IPS-20b (cell line): Measurements from ENCODE around the gene PROKR1.
A peak's percentile ranks its signal among the peaks of the same experiment; 100 is the strongest.
"Not testable (repeated sequence)": the region's sequence is repeated elsewhere in the genome, so short reads cannot be mapped to it uniquely, and the experiment has no call there.

ENCODE experiments used
- H3K27ac ChIP-seq: one replicate; pipeline ENCODE4 v1.5.1; 2013; ENCODE audit warnings: low read length
- H3K27me3 ChIP-seq: 2 replicates; pipeline ENCODE4 v1.6.1; 2013; ENCODE audit warnings: mild to moderate bottlenecking, low read length, inconsistent platforms; ENCODE audit not compliant: insufficient read depth
- H3K36me3 ChIP-seq: 2 replicates; pipeline ENCODE4 v1.6.1; 2013; ENCODE audit warnings: low read depth, mild to moderate bottlenecking, inconsistent platforms, low read length, moderate library complexity; ENCODE audit not compliant: insufficient read depth
- H3K4me1 ChIP-seq: 2 replicates; pipeline ENCODE4 v1.6.1; 2013; ENCODE audit warnings: mild to moderate bottlenecking, control low read depth, inconsistent platforms, low read length, moderate library complexity; ENCODE audit not compliant: insufficient read depth
- H3K4me3 ChIP-seq: 2 replicates; pipeline ENCODE4 v1.5.1; 2013; ENCODE audit warnings: mild to moderate bottlenecking, low read length, inconsistent platforms
- H3K9ac ChIP-seq: 2 replicates; pipeline ENCODE4 v1.6.1; 2013; ENCODE audit warnings: low read depth, mild to moderate bottlenecking, inconsistent platforms, low read length, moderate library complexity
- H3K9me3 ChIP-seq: 2 replicates; pipeline ENCODE4 v1.6.1; 2013; ENCODE audit warnings: mild to moderate bottlenecking, low read depth, low read length, inconsistent platforms; ENCODE audit not compliant: insufficient read depth

Gene PROKR1

GRCh38 chr2:68643011-68643873 lies at the start of gene PROKR1:
Gene PROKR1, plus strand, starts transcription at chr2:68643579. Its CDS starts 2,243 bp downstream, at chr2:68645822.
- Histone ChIP-seq H3K9ac (peak within 1 kb of the TSS; percentile 70; the same call in 1 of the 2 replicates), H3K9me3 (no peaks in the 10 kb centered on the region), H3K4me3 (peak within 1 kb of the TSS; percentile 67), H3K27me3 (peaks cover 45% of the 10 kb centered on the region), H3K36me3 (no peaks in the 10 kb centered on the region), H3K4me1 (no peaks in the 10 kb centered on the region; the same call in 1 of the 2 replicates), H3K27ac (no peak within 1 kb of the TSS)

DNA sequence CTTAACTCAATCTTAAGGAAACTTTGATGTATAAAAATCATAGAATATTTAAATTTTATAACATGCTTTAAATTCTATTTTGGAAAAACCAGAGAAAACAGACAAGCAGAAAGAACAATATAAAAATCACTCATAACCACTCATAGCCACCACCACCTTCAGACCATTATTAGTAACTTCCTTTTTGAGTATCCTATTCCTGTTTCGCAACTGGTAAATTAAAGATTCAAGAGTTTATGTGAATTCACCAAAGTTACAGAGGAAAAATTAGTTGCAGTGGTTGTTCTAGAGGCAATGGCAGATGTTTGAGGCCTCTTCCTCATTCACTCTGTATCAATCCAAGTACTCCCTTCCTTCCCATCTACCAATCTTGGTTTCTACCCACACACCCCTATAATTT lies 49.3 kb upstream of the PROKR1 start:
- no peaks in the 10 kb centered on the region for H3K36me3 ChIP-seq
- 0 out of 2 replicates have a peak, but pooled peaks cover 3% of the 10 kb centered on the region for H3K4me1 ChIP-seq
- H3K27ac ChIP-seq: no peak overlapping the region
- no peak overlapping the region for H3K4me3 ChIP-seq
- H3K9ac ChIP-seq: no peak overlapping the region
- no peaks in the 10 kb centered on the region for H3K27me3 ChIP-seq
- H3K9me3 ChIP-seq: no peaks in the 10 kb centered on the region

- no peaks in the 10 kb centered on the region for H3K36me3 ChIP-seq
- H3K9ac ChIP-seq: no peak overlapping the region
- no peak overlapping the region for H3K4me3 ChIP-seq
- H3K9me3 ChIP-seq: no peaks in the 10 kb centered on the region
- H3K4me1 ChIP-seq: 0 out of 2 replicates have a peak, but pooled peaks cover 3% of the 10 kb centered on the region
- no peaks in the 10 kb centered on the region for H3K27me3 ChIP-seq
- no peak overlapping the region for H3K27ac ChIP-seq
Observed at GRCh38 chr2:68594674-68595492, 48.5 kb upstream of the PROKR1 start.

DNA sequence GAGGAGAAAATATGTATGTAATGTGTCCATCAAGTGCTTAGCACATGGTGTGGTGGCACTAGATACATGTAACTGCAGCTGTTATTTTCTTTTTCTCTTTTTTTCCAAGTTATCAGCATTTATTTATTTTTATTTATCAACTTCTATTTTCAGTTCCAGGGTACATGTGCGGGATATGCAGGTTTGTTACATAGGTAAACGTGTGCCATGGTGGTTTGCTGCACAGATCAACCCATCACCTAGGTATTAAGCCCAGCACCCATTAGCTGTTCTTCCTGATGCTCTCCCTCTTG lies 47.9 kb upstream of the PROKR1 start:
- H3K9me3 ChIP-seq, H3K27ac ChIP-seq, H3K27me3 ChIP-seq, H3K36me3 ChIP-seq, H3K4me1 ChIP-seq, H3K4me3 ChIP-seq, H3K9ac ChIP-seq: not testable (repeated sequence)

DNA sequence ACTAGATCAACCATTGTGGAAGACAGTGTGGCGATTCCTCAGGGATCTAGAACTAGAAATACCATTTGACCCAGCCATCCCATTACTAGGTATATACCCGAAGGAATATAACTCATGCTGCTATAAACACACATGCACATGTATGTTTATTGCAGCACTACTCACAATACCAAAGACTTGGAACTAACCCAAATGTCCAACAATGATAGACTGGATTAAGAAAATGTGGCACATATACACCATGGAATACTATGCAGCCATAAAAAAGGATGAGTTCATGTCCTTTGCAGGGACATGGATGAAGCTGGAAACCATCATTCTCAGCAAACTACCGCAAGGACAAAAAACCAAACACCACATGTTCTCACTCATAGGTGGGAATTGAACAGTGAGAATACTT lies 42.9 kb upstream of the PROKR1 start:
- H3K9ac ChIP-seq, H3K27me3 ChIP-seq, H3K27ac ChIP-seq, H3K4me1 ChIP-seq, H3K4me3 ChIP-seq, H3K36me3 ChIP-seq: not testable (repeated sequence)
- H3K9me3 ChIP-seq: peaks cover 16% of the 10 kb centered on the region

DNA sequence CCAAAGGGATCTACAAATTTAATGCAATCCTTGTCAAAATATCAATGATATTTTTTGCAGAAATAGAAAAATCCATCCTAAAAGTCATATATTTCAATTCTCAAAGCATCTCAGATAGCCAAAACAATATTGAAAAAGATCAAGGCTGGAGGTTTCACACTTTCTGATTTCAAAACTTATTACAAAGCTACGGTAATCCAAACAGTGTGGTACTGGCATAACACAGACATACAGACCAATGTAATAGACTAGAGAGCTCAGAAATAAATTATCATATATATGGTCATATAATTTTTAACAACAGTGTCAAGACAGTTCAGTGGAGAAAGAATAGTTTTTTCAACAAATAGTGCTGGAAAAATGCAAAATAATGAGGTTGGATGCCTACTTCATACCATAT lies 40.3 kb upstream of the PROKR1 start:
- Histone ChIP-seq H3K4me3 (no peak overlapping the region), H3K27me3 (no peaks in the 10 kb centered on the region), H3K4me1 (no peaks in the 10 kb centered on the region), H3K9me3 (peaks cover 16% of the 10 kb centered on the region), H3K9ac (no peak overlapping the region), H3K27ac (no peak overlapping the region), H3K36me3 (no peaks in the 10 kb centered on the region)

DNA sequence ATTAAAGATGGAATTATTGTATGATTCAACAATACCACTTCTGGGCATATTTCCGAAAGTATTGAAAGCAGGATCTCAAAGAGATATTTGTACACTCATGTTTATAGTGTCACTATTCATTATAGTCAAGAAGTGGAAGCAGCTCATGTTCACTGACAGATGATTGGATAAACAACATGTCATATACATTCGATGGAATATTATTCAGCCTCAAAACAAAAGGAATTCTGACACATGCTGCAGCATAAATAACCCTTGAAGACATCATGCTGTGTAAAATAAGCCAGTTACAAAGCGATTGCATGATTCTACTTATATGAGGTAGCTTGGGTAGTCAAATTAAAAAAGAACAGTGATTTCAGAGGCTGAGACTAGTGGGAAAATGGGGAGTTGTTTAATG lies 39.3 kb upstream of the PROKR1 start:
- no peak overlapping the region for H3K4me3 ChIP-seq
- H3K27me3 ChIP-seq: no peaks in the 10 kb centered on the region
- H3K9ac ChIP-seq: no peak overlapping the region
- H3K36me3 ChIP-seq: no peaks in the 10 kb centered on the region
- peaks cover 16% of the 10 kb centered on the region for H3K9me3 ChIP-seq
- H3K4me1 ChIP-seq: no peaks in the 10 kb centered on the region
- H3K27ac ChIP-seq: no peak overlapping the region

- Histone ChIP-seq H3K9ac (no peak overlapping the region), H3K9me3 (peaks cover 26% of the 10 kb centered on the region), H3K27me3 (no peaks in the 10 kb centered on the region), H3K36me3 (no peaks in the 10 kb centered on the region), H3K4me3 (no peak overlapping the region), H3K27ac (no peak overlapping the region), H3K4me1 (peaks cover 3% of the 10 kb centered on the region; the same call in 1 of the 2 replicates)
Observed at GRCh38 chr2:68605939-68606338, 37.4 kb upstream of the PROKR1 start.

- no peaks in the 10 kb centered on the region for H3K36me3 ChIP-seq
- no peak overlapping the region for H3K9ac ChIP-seq
- H3K4me3 ChIP-seq: no peak overlapping the region
- no peak overlapping the region for H3K27ac ChIP-seq
- H3K4me1 ChIP-seq: peaks cover 3% of the 10 kb centered on the region; the same call in 1 of the 2 replicates
- H3K9me3 ChIP-seq: peaks cover 21% of the 10 kb centered on the region
- H3K27me3 ChIP-seq: no peaks in the 10 kb centered on the region
Observed at GRCh38 chr2:68606759-68607158, 36.6 kb upstream of the PROKR1 start.

- peaks cover 18% of the 10 kb centered on the region for H3K9me3 ChIP-seq
- H3K27ac ChIP-seq: no peak overlapping the region
- no peaks in the 10 kb centered on the region for H3K36me3 ChIP-seq
- no peak overlapping the region for H3K9ac ChIP-seq
- H3K4me3 ChIP-seq: no peak overlapping the region
- peaks cover 3% of the 10 kb centered on the region; the same call in 1 of the 2 replicates for H3K4me1 ChIP-seq
- H3K27me3 ChIP-seq: no peaks in the 10 kb centered on the region
Observed at GRCh38 chr2:68607837-68608236, 35.5 kb upstream of the PROKR1 start.

DNA sequence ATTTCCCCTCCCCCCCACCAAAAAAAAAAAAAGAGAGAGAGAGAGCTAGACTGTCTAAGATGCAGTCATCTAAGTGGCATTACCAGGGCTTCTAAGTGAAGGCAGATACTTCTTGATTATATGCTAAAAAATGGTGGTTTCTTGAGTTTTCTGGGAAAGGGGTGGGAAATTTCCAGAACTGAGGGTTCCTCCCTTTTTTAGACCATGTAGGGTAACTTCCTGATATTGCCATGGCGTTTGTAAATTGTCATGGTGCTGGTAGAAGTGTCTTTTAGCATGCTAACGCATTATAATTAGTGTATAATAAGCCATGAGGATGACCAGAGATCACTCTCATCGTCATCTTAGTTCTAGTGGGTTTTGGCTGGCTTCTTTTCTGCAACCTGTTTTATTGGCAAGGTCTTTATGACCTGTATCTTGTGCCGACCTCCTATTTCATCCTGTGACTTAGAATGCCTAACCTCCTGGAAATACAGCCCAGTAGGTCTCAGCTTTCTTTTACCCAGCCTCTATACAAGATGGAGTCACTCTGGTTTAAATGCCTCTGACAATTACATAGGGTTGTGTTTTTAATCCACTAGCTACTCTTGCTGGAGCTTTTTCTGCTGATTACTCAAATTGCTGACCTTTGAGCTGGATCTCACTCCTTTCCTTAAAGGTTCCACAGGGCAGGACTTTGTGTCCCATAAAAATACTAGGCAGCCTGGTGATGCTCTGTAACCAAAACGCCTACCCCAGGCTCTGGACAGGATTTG lies 30.4 kb upstream of the PROKR1 start:
- no peak overlapping the region for H3K27ac ChIP-seq
- no peaks in the 10 kb centered on the region for H3K27me3 ChIP-seq
- H3K9ac ChIP-seq: no peak overlapping the region
- H3K4me1 ChIP-seq: peaks cover 3% of the 10 kb centered on the region; the same call in 1 of the 2 replicates
- H3K4me3 ChIP-seq: no peak overlapping the region
- H3K9me3 ChIP-seq: peaks cover 9% of the 10 kb centered on the region; the same call in 1 of the 2 replicates
- no peaks in the 10 kb centered on the region for H3K36me3 ChIP-seq
